Transverse colon (tissue), 4 donors: ENCODE measurements around the gene CDC20. TPM values are rescaled to one million over a fixed set of nuclear protein-coding genes. Genes with fewer than 3 reads are reported as not detected.
A peak's percentile ranks its signal among the peaks of the same experiment; 100 is the strongest.

Source experiments
- DNase-seq: peaks from one replicate; pipeline ENCODE4 v3.0.0-alpha.2; 2019
- H3K27ac ChIP-seq, 4 donors: fragments of 200-600 bp; sonication (generic); 2 replicates each; pipeline ENCODE4 v1.5.1; 2016 to 2018; ENCODE audit warnings: inconsistent platforms in 4 of 4
- H3K27me3 ChIP-seq: fragments of 200-600 bp; sonication (generic); 2 replicates; pipeline ENCODE4 v1.5.1; 2017; ENCODE audit warnings: inconsistent platforms
- H3K36me3 ChIP-seq, 4 donors: fragments of 200-600 bp; sonication (generic); 2 replicates each; pipeline ENCODE4 v1.5.1; 2017 to 2019; ENCODE audit warnings: inconsistent platforms in 4 of 4
- H3K4me1 ChIP-seq, 4 donors: fragments of 200-600 bp; sonication (generic); 2 replicates each; pipeline ENCODE4 v1.5.1; 2017 to 2020; ENCODE audit warnings: inconsistent platforms in 4 of 4
- H3K4me3 ChIP-seq, 4 donors: fragments of 200-600 bp; sonication (generic); 1 replicate in 1 of 4; 2 replicates in 3 of 4; pipeline versions ENCODE4 v1.5.1 to v1.6.1; 2017 to 2019; ENCODE audit warnings: inconsistent platforms in 4 of 4
- H3K9me3 ChIP-seq, 2 donors: fragments of 200-600 bp; sonication (generic); 2 replicates each; pipeline ENCODE4 v1.5.1; 2017 to 2019; ENCODE audit warnings: inconsistent platforms in 2 of 2
- CTCF ChIP-seq, 5 experiments: fragments of 200-600 bp in 3 of 5; fragments of 450-650 bp in 2 of 5; sonication (generic) in 3 of 5; IDR thresholded peaks; 1 replicate in 2 of 5; 2 replicates in 3 of 5; pipeline ENCODE4 v1.5.1; 2016 to 2017; ENCODE audit warnings: antibody characterized with exemption in 5 of 5, inconsistent platforms in 3 of 5, mild to moderate bottlenecking in 2 of 5, moderate library complexity in 1 of 5
- EP300 ChIP-seq: sonication (generic); formaldehyde crosslinking; IDR thresholded peaks from one replicate; pipeline ENCODE4 v1.6.1; 2017; ENCODE audit warnings: antibody characterized with exemption, low read depth
- POLR2A ChIP-seq: fragments of 450-650 bp; IDR thresholded peaks from one replicate; pipeline ENCODE4 v1.6.1; 2016; ENCODE audit warnings: antibody characterized with exemption, mild to moderate bottlenecking, moderate library complexity
- POLR2AphosphoS5 ChIP-seq, 3 donors: sonication (generic); formaldehyde crosslinking; IDR thresholded peaks; one replicate each; pipeline ENCODE4 v1.6.1; 2016; ENCODE audit warnings: antibody characterized with exemption in 3 of 3
- WGBS, 2 donors: methylation state at CpG; one replicate each; pipeline ENCODE4 v1.1.5; 2018; ENCODE audit warnings: low coverage in 1 of 2; 5-methylcytosine and 5-hydroxymethylcytosine counted together
- in situ Hi-C, 4 donors: fragments of 200-750 bp; cut with MboI; loops; one replicate each; pipeline versions ENCODE4 v1.15.0 to v1.15.1; 2017; ENCODE audit warnings: low sequenced_read_pairs in 3 of 4, low pct_ligation_motif_present in 1 of 4, low pct_unique_long_range_greater_than_20kb in 1 of 4
- intact Hi-C: fragments of 100-400 bp; cut with DNase I; formaldehyde crosslinking; loops from one replicate; pipeline ENCODE4 v1.15.1; 2023; ENCODE audit warnings: low total_unique reads
- total RNA-seq, 4 donors: library from RNA; depleted of rRNA; stranded (reverse); fragments of >200 nt; gene quantifications; one replicate each; pipeline ENCODE4 v1.1.0, GENCODE V29; 2016

CDC20 gene
- total RNA-seq, 4 donors from 2014 or later = 2.9 to 38.4 (median 4.5) TPM; not detected in 1

DNA sequence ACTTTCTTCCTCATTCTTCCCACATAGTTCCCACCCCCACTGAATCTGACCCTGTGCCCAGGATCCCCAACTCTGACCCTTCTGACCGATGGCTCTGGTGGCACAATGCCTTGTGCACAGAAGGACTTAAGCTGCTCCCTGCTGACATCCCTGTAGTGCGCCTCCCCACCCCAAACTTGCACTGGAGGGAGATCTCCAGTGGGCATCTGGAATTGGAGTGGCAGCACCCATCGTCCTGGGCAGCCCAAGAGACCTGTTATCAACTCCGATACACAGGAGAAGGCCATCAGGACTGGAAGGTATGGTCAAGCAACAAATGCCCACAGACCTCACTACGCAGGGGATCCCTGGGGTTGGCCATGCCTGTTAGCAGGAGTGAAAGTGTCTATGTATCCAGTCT, 12.1 kb upstream of the CDC20 start:
- Histone ChIP-seq H3K27me3 (no peaks in the 10 kb centered on the region), H3K4me1 (peaks cover 7 to 30% (median 15%) of the 10 kb centered on the region in 4 donors), H3K4me3 (no peak overlapping the region), H3K9me3 (no peaks in the 10 kb centered on the region), H3K27ac (no peak overlapping the region), H3K36me3 (no peaks in the 10 kb centered on the region)
- in situ Hi-C loops (no loop called here), intact Hi-C loops (no loop called here)
- TF ChIP-seq POLR2AphosphoS5 (IDR thresholded peaks at IDR 0.05) (no peak), POLR2A (no peak), EP300 (no peak), CTCF (IDR thresholded peaks at IDR 0.05) (no peak)
- DNase-seq = no peak
- WGBS, 2 donors = 94 to 100% methylated on average over 1 to 5 of the region's 5 CpGs

DNA sequence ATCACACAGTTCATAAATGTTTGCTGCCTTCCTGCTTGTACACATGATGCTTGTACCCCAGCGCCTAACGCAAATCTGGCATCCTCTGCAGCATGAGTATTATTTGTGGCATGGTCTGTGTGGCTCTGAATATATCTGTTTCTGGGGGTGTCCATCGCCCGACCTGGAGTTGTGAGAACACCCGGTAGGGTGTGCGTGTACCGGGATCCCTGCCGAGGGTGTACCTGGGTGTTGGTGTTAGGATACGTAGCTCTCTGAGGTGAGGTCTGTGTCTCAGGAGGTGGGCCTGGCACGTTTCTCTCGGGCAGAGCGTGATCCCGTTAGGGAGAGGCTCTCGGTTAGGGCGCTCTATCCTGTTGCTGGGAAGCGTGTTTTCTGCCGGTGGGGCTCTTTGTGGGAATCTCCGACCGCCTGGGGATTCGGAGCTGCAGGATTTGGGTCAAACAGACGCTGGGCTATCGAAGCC, 10.4 kb upstream of the CDC20 start:
- H3K4me3 ChIP-seq = peak overlapping the region; percentile 42 to 63 (median 50)
- H3K9me3 ChIP-seq = no peaks in the 10 kb centered on the region
- no peaks in the 10 kb centered on the region for H3K36me3 ChIP-seq
- H3K27me3 ChIP-seq = no peaks in the 10 kb centered on the region
- TF ChIP-seq EP300 = no peak
- H3K27ac ChIP-seq = peak overlapping the region; percentile 87 to 96 (median 94)
- 15 to 30% methylated on average over 2 to 22 of the region's 22 CpGs for WGBS, 2 donors
- peaks cover 7 to 30% (median 15%) of the 10 kb centered on the region in 4 donors for H3K4me1 ChIP-seq
- in situ Hi-C loops = no loop called here
- intact Hi-C loops = no loop called here
- no peak for DNase-seq

DNA sequence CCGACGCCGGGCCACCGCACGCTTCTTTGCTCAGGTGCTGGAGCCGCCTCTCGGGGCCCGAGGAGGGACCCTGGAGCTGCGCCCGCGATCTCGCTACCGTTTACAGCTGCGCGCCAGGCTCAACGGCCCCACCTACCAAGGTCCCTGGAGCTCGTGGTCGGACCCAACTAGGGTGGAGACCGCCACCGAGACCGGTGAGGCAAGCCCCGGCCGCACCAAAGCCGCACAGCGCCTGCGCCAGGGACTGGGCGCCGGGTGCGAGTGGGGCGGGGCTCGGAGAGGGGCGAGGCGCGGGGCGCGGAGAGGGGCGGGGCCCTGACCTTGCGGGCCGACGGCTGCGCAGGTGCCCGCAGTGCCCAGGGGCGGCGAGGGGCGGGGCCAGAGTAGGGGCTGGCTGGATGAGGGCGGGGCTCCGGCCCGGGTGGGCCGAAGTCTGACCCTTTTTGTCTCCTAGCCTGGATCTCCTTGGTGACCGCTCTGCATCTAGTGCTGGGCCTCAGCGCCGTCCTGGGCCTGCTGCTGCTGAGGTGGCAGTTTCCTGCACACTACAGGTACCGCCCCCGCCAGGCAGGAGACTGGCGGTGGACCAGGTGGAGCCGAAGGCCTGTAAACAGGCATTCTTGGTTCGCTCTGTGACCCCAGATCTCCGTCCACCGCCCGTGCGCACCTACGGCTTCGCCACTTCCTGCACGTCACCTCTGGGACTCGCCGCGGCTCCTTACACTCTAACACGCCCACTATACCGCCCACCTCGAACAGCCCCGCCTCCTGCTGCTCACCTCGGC, 9.8 kb upstream of the CDC20 start:
- peaks cover 7 to 30% (median 15%) of the 10 kb centered on the region in 4 donors for H3K4me1 ChIP-seq
- no peaks in the 10 kb centered on the region for H3K9me3 ChIP-seq
- peak overlapping the region; percentile 87 to 96 (median 94) for H3K27ac ChIP-seq
- no peaks in the 10 kb centered on the region for H3K36me3 ChIP-seq
- no peaks in the 10 kb centered on the region for H3K27me3 ChIP-seq
- H3K4me3 ChIP-seq = peak overlapping the region; percentile 42 to 63 (median 50)
- in situ Hi-C loops (no loop called here), intact Hi-C loops (no loop called here)
- DNase-seq = peak; percentile 94
- 16 to 20% methylated on average over 1 to 47 of the region's 72 CpGs for WGBS, 2 donors
- TF ChIP-seq POLR2A (peak; percentile 76), CTCF (IDR thresholded peaks at IDR 0.05) (peak in 1 of 5 experiments; percentile 22), POLR2AphosphoS5 (IDR thresholded peaks at IDR 0.05) (peak; percentile 68 to 86 (median 79)), EP300 (peak; percentile 53)

- peak overlapping the region; percentile 87 to 96 (median 94) for H3K27ac ChIP-seq
- H3K4me3 ChIP-seq = peak overlapping the region in 3 of 4 donors; percentile 42 to 53 (median 47)
- in situ Hi-C loops (no loop called here), intact Hi-C loops (no loop called here)
- H3K9me3 ChIP-seq = no peaks in the 10 kb centered on the region
- no peak for DNase-seq
- no peaks in the 10 kb centered on the region for H3K27me3 ChIP-seq
- H3K4me1 ChIP-seq = peaks cover 7 to 28% (median 15%) of the 10 kb centered on the region in 4 donors
- 40 to 45% methylated on average over 11 of the region's 11 CpGs for WGBS, 2 donors
- no peaks in the 10 kb centered on the region for H3K36me3 ChIP-seq
- TF ChIP-seq POLR2A (no peak), CTCF (IDR thresholded peaks at IDR 0.05) (no peak), POLR2AphosphoS5 (IDR thresholded peaks at IDR 0.05) (no peak), EP300 (no peak)
These were observed 9.0 kb upstream of the CDC20 start for GRCh38 chr1:43349594-43350306.
